ENCODE measurements around the gene LYG1. TPM values are rescaled to one million over a fixed set of nuclear protein-coding genes. Genes with fewer than 3 reads are reported as not detected.

The LYG1 gene
- total RNA-seq, 1 experiment from 2014 or later = 2.4 TPM

GRCh38 chr2:99337113-99338028, 36.4 kb upstream of the LYG1 start, which contains the start of gene EIF5B:
TSS of gene EIF5B (plus strand) at chr2:99337389. CDS start at chr2:99337555, 166 bp downstream.
- H3K27ac ChIP-seq (ENCODE audit: low read depth, low read length, poor library complexity, severe bottlenecking) = peak within 1 kb of the TSS; percentile 86
- DNase-seq (ENCODE audit: low spot score) = peak; percentile 98

DNA sequence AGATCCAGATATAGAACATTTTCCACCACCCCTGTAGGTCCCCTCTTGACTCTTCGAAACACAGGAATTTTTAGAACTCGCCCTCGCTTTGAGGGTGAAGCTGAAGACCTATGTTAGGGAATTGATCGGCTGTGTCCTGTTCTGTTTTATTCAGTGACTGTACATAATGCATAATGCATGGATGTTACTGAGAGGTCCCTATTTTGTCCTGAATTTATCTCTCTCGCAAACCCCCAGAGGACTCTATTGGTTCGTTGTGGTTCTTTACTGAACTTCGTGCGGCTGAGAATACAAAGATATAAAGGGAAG, 35.8 kb upstream of the LYG1 start:
- Histone ChIP-seq H3K4me3 (ENCODE audit: low read depth, low read length, poor library complexity, severe bottlenecking) (peak overlapping the region; percentile 71), H3K4me1 (ENCODE audit: insufficient read depth, low read length, poor library complexity, severe bottlenecking) (no peaks in the 10 kb centered on the region), H3K27me3 (replicated peaks; ENCODE audit: insufficient read depth, low read depth, low read length, poor library complexity) (no peaks in the 10 kb centered on the region), H3K36me3 (ENCODE audit: insufficient read depth, low read length, poor library complexity, severe bottlenecking) (peaks cover 13% of the 10 kb centered on the region), H3K9me3 (ENCODE audit: low read depth, low read length, poor library complexity, severe bottlenecking) (no peaks in the 10 kb centered on the region), H3K27ac (ENCODE audit: low read depth, low read length, poor library complexity, severe bottlenecking) (peak overlapping the region; percentile 86)
- no peak for TF ChIP-seq EZH2 (IDR thresholded peaks at IDR 0.05; ENCODE audit: borderline replicate concordance, low read depth, low read length, poor library complexity, severe bottlenecking)
- TF ChIP-seq CTCF (conservative IDR thresholded peaks at IDR 0.05; ENCODE audit: low read depth, low read length) = no peak
- ChIA-PET CTCF (interaction anchor here (1.8 kb wide), 1 partner anchor 154 kb away, joined by 6 read pairs; the partner anchor contains the start of gene REV1), POLR2A (ENCODE audit: low non-redundant PET) (no interaction called here)
- intact Hi-C loops (cut with micrococcal nuclease; ENCODE audit: unreplicated experiment) = loop anchor here (1.0 to 2.0 kb wide), 3 partner anchors 68 to 155 kb away; partner anchors contain the start of genes MITD1, MRPL30 and REV1
- DNase-seq (ENCODE audit: low spot score) = no peak
- no TSS peak for BruUV-seq (replicated peaks)

More at GRCh38 chr2:99337113-99338028, 36.4 kb upstream of the LYG1 start, which contains the start of gene EIF5B:
- POLR2A ChIA-PET (ENCODE audit: low non-redundant PET) = no interaction called here
- Histone ChIP-seq H3K4me1 (ENCODE audit: insufficient read depth, low read length, poor library complexity, severe bottlenecking) (no peaks in the 10 kb centered on the region), H3K9me3 (ENCODE audit: low read depth, low read length, poor library complexity, severe bottlenecking) (no peaks in the 10 kb centered on the region), H3K36me3 (ENCODE audit: insufficient read depth, low read length, poor library complexity, severe bottlenecking) (peaks cover 7% of the 10 kb centered on the region), H3K4me3 (ENCODE audit: low read depth, low read length, poor library complexity, severe bottlenecking) (peak within 1 kb of the TSS; percentile 71), H3K27me3 (replicated peaks; ENCODE audit: insufficient read depth, low read depth, low read length, poor library complexity) (no peaks in the 10 kb centered on the region)
- BruUV-seq (replicated peaks) = no TSS peak
- intact Hi-C loops (cut with micrococcal nuclease; ENCODE audit: unreplicated experiment) = loop anchor here (1.0 to 2.0 kb wide), 2 partner anchors 67 to 153 kb away; partner anchors contain the start of gene REV1
- no peak for TF ChIP-seq EZH2 (IDR thresholded peaks at IDR 0.05; ENCODE audit: borderline replicate concordance, low read depth, low read length, poor library complexity, severe bottlenecking)
- peak; percentile 78 for TF ChIP-seq CTCF (conservative IDR thresholded peaks at IDR 0.05; ENCODE audit: low read depth, low read length)
- CTCF ChIA-PET = interaction anchor here (1.8 kb wide), 1 partner anchor 153 kb away, joined by 6 read pairs; the partner anchor contains the start of gene REV1

- intact Hi-C loops (cut with micrococcal nuclease; ENCODE audit: unreplicated experiment) = loop anchor here (1.0 to 2.0 kb wide), 2 partner anchors 69 to 155 kb away; partner anchors contain the start of genes MITD1 and MRPL30
- TF ChIP-seq EZH2 (IDR thresholded peaks at IDR 0.05; ENCODE audit: borderline replicate concordance, low read depth, low read length, poor library complexity, severe bottlenecking) = no peak
- TF ChIP-seq CTCF (conservative IDR thresholded peaks at IDR 0.05; ENCODE audit: low read depth, low read length) = no peak
- no peaks in the 10 kb centered on the region for H3K9me3 ChIP-seq (ENCODE audit: low read depth, low read length, poor library complexity, severe bottlenecking)
- peaks cover 19% of the 10 kb centered on the region for H3K36me3 ChIP-seq (ENCODE audit: insufficient read depth, low read length, poor library complexity, severe bottlenecking)
- TSS peak; percentile 74 for BruUV-seq (replicated peaks)
- H3K27me3 ChIP-seq (replicated peaks; ENCODE audit: insufficient read depth, low read depth, low read length, poor library complexity) = no peaks in the 10 kb centered on the region
- CTCF ChIA-PET = interaction anchor here (1.8 kb wide), 1 partner anchor 154 kb away, joined by 6 read pairs; the partner anchor contains the start of gene REV1
- peak within 1 kb of the TSS; percentile 86 for H3K27ac ChIP-seq (ENCODE audit: low read depth, low read length, poor library complexity, severe bottlenecking)
- POLR2A ChIA-PET (ENCODE audit: low non-redundant PET) = no interaction called here
- H3K4me3 ChIP-seq (ENCODE audit: low read depth, low read length, poor library complexity, severe bottlenecking) = peak within 1 kb of the TSS; percentile 71
- DNase-seq (ENCODE audit: low spot score) = peak; percentile 99
- H3K4me1 ChIP-seq (ENCODE audit: insufficient read depth, low read length, poor library complexity, severe bottlenecking) = no peaks in the 10 kb centered on the region
These were observed 35.2 kb upstream of the LYG1 start, which contains the start of gene TXNDC9 for GRCh38 chr2:99335911-99336803. TSS of gene TXNDC9 (minus strand) at chr2:99336333. CDS start at chr2:99333210, 3,123 bp downstream.
